HL-60 (cell line): Measurements from ENCODE around the gene KIF23.

Experiments used
- DNase-seq, 2 experiments: peaks; one replicate each; pipeline ENCODE4 v3.0.0-alpha.2; 2010 to 2020; ENCODE audit warnings: low read depth in 1 of 2, low spot score in 1 of 2
- H3K27ac ChIP-seq: fragments of 250-450 bp; sonication (Bioruptor Pico); replicated peaks from 2 replicates; pipeline ENCODE4 v1.5.1; 2020; ENCODE audit warnings: mild to moderate bottlenecking, moderate library complexity
- H3K27me3 ChIP-seq: fragments of 250-450 bp; sonication (Bioruptor Pico); 2 replicates; pipeline ENCODE4 v1.5.1; 2021; ENCODE audit warnings: mild to moderate bottlenecking, moderate library complexity; ENCODE audit not compliant: insufficient read depth, poor library complexity, severe bottlenecking
- H3K4me3 ChIP-seq: replicated peaks from 2 replicates; pipeline ENCODE4 v1.5.1; 2011; ENCODE audit warnings: mild to moderate bottlenecking, control low read depth, low read length; ENCODE audit not compliant: insufficient read depth
- CTCF ChIP-seq: IDR thresholded peaks from one replicate; pipeline ENCODE4 v1.5.1; 2011; ENCODE audit warnings: low read length, control low read depth, inconsistent platforms; ENCODE audit not compliant: insufficient read depth
- GABPA ChIP-seq: IDR thresholded peaks from 2 replicates; pipeline ENCODE4 v1.6.1; 2012; ENCODE audit warnings: low read depth
- POLR2AphosphoS5 ChIP-seq: IDR thresholded peaks from 2 replicates; pipeline ENCODE4 v1.6.1; 2012; ENCODE audit warnings: low read depth
- SPI1 ChIP-seq: IDR thresholded peaks from 2 replicates; pipeline ENCODE4 v1.6.1; 2012; ENCODE audit warnings: low read depth, mild to moderate bottlenecking, borderline replicate concordance
- TF ChIP-seq, protein P1 (sequence below): IDR thresholded peaks from 2 replicates; pipeline ENCODE4 v1.6.1; 2012; ENCODE audit warnings: low read depth; ENCODE audit not compliant: insufficient replicate concordance

Gene KIF23

GRCh38 chr15:69385831-69386230 is 28.3 kb upstream of the KIF23 start:
- no peak overlapping the region for H3K27ac ChIP-seq
- DNase-seq, result no peak
- H3K27me3 ChIP-seq, result no peaks in the 10 kb centered on the region
- TF ChIP-seq, protein P1, sequence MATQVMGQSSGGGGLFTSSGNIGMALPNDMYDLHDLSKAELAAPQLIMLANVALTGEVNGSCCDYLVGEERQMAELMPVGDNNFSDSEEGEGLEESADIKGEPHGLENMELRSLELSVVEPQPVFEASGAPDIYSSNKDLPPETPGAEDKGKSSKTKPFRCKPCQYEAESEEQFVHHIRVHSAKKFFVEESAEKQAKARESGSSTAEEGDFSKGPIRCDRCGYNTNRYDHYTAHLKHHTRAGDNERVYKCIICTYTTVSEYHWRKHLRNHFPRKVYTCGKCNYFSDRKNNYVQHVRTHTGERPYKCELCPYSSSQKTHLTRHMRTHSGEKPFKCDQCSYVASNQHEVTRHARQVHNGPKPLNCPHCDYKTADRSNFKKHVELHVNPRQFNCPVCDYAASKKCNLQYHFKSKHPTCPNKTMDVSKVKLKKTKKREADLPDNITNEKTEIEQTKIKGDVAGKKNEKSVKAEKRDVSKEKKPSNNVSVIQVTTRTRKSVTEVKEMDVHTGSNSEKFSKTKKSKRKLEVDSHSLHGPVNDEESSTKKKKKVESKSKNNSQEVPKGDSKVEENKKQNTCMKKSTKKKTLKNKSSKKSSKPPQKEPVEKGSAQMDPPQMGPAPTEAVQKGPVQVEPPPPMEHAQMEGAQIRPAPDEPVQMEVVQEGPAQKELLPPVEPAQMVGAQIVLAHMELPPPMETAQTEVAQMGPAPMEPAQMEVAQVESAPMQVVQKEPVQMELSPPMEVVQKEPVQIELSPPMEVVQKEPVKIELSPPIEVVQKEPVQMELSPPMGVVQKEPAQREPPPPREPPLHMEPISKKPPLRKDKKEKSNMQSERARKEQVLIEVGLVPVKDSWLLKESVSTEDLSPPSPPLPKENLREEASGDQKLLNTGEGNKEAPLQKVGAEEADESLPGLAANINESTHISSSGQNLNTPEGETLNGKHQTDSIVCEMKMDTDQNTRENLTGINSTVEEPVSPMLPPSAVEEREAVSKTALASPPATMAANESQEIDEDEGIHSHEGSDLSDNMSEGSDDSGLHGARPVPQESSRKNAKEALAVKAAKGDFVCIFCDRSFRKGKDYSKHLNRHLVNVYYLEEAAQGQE, result no peak
- TF ChIP-seq SPI1, result no peak
- no peak for TF ChIP-seq POLR2AphosphoS5
- no peak for TF ChIP-seq GABPA
- TF ChIP-seq CTCF, result no peak
- H3K4me3 ChIP-seq, result no peak overlapping the region

- Histone ChIP-seq H3K4me3 (no peak overlapping the region), H3K27me3 (no peaks in the 10 kb centered on the region), H3K27ac (no peak overlapping the region)
- no peak for TF ChIP-seq SPI1
- no peak for TF ChIP-seq CTCF
- TF ChIP-seq GABPA, result no peak
- no peak for DNase-seq
Measured at GRCh38 chr15:69386284-69386683, 27.9 kb upstream of the KIF23 start.

DNA sequence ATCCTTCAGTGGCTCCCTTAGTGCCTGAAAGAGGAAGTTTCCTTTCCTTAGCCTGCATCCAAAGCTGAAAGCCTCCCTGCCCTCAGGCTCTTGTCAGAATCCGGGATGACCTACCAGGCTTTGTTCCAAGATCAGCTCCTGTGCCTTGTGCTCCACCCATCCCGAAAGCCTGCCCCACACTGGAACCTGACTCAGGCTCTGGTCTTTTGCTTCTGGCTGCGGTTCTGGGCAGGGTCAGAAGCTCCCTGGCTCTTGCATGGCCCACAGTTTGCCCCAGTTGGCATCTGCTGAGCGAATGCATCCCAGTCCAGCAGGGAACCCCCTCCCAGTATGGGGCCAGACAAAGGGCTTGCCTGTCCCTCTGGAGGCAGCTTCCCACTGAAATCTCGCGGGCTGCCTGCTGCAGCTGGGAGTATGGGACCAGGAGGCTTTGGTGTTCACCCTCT is 25.9 kb upstream of the KIF23 start:
- Histone ChIP-seq H3K27ac (no peak overlapping the region), H3K27me3 (no peaks in the 10 kb centered on the region), H3K4me3 (no peak overlapping the region)
- no peak for TF ChIP-seq CTCF
- TF ChIP-seq POLR2AphosphoS5, result no peak
- TF ChIP-seq SPI1, result no peak
- TF ChIP-seq, protein P1, result no peak
- no peak for TF ChIP-seq GABPA
- DNase-seq, result no peak

GRCh38 chr15:69389426-69389825 is 24.7 kb upstream of the KIF23 start:
- no peak for TF ChIP-seq POLR2AphosphoS5
- Histone ChIP-seq H3K27me3 (no peaks in the 10 kb centered on the region), H3K4me3 (no peak overlapping the region), H3K27ac (no peak overlapping the region)
- no peak for DNase-seq
